ENCODE results near the gene CNTNAP5.

Gene CNTNAP5

GRCh38 chr2:124065636-124066035, 40.5 kb downstream of the CNTNAP5 start:
- H3K4me1 ChIP-seq (ENCODE audit: control insufficient read depth, insufficient read depth, low read length): no peaks in the 10 kb centered on the region
- H3K9ac ChIP-seq (ENCODE audit: low read depth, low read length): no peak overlapping the region
- no peak overlapping the region for H3K4me3 ChIP-seq (ENCODE audit: low read depth, low read length)
- no peaks in the 10 kb centered on the region for H3K27me3 ChIP-seq (ENCODE audit: control insufficient read depth, insufficient read depth, low read length)
- no peaks in the 10 kb centered on the region for H3K36me3 ChIP-seq (ENCODE audit: control insufficient read depth, insufficient read depth, low read length)
- H3K9me3 ChIP-seq (ENCODE audit: control insufficient read depth, insufficient read depth, low read length): no peaks in the 10 kb centered on the region

DNA sequence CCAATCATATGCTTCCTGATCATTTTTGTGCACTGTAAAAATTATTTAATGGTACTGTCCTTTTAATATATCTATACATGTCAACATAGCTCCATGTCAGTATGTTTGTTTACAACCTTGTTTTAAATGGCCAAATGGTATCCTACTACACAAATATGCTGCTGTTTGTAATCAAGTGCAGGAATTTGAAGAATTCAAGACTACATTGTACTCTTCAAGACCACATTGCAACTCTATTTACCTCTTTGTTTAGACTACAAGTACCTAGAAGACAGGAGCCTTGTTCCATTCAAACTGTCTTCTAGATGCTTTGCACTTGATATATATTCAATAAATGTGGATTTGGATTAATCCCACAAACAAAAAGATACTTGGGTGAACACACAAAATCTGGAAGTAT, 41.7 kb downstream of the CNTNAP5 start:
- Histone ChIP-seq H3K9ac (ENCODE audit: low read depth, low read length) (no peak overlapping the region), H3K4me1 (ENCODE audit: control insufficient read depth, insufficient read depth, low read length) (no peaks in the 10 kb centered on the region), H3K36me3 (ENCODE audit: control insufficient read depth, insufficient read depth, low read length) (no peaks in the 10 kb centered on the region), H3K27me3 (ENCODE audit: control insufficient read depth, insufficient read depth, low read length) (no peaks in the 10 kb centered on the region), H3K9me3 (ENCODE audit: control insufficient read depth, insufficient read depth, low read length) (no peaks in the 10 kb centered on the region), H3K4me3 (ENCODE audit: low read depth, low read length) (no peak overlapping the region)

DNA sequence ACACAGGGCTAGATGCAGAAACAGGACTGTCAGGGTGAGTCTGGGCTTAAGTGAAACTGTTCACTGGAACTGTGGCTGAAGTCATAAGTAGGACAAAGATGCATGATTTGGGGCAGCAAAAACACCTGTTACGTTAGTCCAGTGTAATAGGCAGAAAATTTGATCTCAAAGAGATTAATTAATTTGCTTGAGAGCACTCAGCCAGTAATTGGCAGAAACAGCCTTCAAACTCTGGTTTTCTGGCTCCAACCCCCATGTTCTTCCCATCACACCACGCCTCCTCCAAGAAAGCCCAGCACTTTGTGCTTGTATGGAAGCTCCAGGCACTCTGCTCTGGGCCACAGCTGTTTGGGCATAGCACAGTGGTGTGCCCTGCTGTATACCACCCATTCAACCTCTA, 54.0 kb downstream of the CNTNAP5 start:
- Histone ChIP-seq H3K9ac (ENCODE audit: low read depth, low read length) (no peak overlapping the region), H3K4me3 (ENCODE audit: low read depth, low read length) (no peak overlapping the region), H3K36me3 (ENCODE audit: control insufficient read depth, insufficient read depth, low read length) (no peaks in the 10 kb centered on the region), H3K9me3 (ENCODE audit: control insufficient read depth, insufficient read depth, low read length) (no peaks in the 10 kb centered on the region), H3K27me3 (ENCODE audit: control insufficient read depth, insufficient read depth, low read length) (no peaks in the 10 kb centered on the region), H3K4me1 (ENCODE audit: control insufficient read depth, insufficient read depth, low read length) (no peaks in the 10 kb centered on the region)

DNA sequence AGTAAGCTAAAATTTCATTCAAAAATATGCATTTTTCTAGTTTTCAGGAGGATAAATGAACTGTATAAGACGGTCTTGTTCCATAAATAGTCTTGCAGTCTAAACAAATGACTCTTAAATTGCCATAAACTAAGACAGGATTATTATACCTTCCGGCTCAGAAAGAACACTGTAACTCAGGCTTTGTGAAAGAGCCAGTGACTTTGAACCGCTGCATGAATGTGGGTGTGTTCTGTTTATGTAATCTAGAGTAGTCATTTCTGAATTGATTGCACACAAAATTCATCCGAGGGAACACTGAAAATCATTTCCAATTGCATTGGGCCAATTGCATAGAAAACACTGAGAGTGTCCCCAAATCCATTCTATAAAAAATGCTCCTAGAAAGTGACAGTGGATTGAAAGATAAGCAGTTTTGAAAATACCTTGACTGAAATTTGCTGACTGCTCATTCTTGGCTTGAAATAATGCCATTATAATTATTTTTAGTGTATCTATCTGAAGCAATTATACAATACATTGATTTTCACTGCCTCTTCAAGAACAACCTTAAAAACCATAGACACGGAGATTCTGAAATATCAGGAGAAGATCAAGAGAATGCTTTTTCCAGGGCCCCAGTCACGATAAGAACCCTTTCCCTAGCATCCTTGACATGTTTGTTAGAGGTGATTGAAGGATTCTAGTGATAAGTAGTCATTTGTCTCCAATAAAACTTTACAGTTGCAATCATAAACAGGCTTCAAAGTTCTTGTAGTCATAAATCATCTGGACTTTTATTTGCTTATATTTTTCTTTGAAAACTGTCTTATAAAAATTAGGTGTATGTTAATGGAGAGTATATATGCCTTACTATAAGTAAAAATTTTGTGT, 55.4 kb downstream of the CNTNAP5 start:
- Histone ChIP-seq H3K4me3 (ENCODE audit: low read depth, low read length) (no peak overlapping the region), H3K9ac (ENCODE audit: low read depth, low read length) (no peak overlapping the region), H3K9me3 (ENCODE audit: control insufficient read depth, insufficient read depth, low read length) (no peaks in the 10 kb centered on the region), H3K4me1 (ENCODE audit: control insufficient read depth, insufficient read depth, low read length) (no peaks in the 10 kb centered on the region), H3K27me3 (ENCODE audit: control insufficient read depth, insufficient read depth, low read length) (no peaks in the 10 kb centered on the region), H3K36me3 (ENCODE audit: control insufficient read depth, insufficient read depth, low read length) (no peaks in the 10 kb centered on the region)

- H3K4me1 ChIP-seq (ENCODE audit: control insufficient read depth, insufficient read depth, low read length): no peaks in the 10 kb centered on the region
- no peak overlapping the region for H3K4me3 ChIP-seq (ENCODE audit: low read depth, low read length)
- H3K27me3 ChIP-seq (ENCODE audit: control insufficient read depth, insufficient read depth, low read length): no peaks in the 10 kb centered on the region
- no peak overlapping the region for H3K9ac ChIP-seq (ENCODE audit: low read depth, low read length)
- H3K36me3 ChIP-seq (ENCODE audit: control insufficient read depth, insufficient read depth, low read length): no peaks in the 10 kb centered on the region
- no peaks in the 10 kb centered on the region for H3K9me3 ChIP-seq (ENCODE audit: control insufficient read depth, insufficient read depth, low read length)
These were observed 56.1 kb downstream of the CNTNAP5 start for GRCh38 chr2:124081154-124081716.

DNA sequence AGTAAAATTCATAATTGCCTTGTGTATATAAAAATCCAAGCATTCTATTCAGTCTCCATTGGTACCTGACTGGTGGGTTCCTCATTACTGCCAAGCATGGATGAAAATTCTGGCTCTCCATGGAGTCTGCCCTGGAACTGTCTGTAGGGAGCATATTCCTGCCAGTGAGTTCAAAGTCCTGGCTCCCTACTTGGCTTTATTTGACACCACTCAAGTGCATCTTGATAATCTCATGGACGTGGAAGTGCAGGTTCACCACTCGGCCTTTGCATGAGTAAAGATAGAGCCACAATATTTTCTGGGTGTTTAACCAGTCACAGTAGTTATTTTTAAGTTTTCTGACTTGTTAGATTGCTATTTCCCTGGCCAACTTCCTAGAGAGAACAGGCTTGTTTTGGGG, 63.5 kb downstream of the CNTNAP5 start:
- Histone ChIP-seq H3K27me3 (ENCODE audit: control insufficient read depth, insufficient read depth, low read length) (no peaks in the 10 kb centered on the region), H3K9me3 (ENCODE audit: control insufficient read depth, insufficient read depth, low read length) (no peaks in the 10 kb centered on the region), H3K9ac (ENCODE audit: low read depth, low read length) (no peak overlapping the region), H3K4me1 (ENCODE audit: control insufficient read depth, insufficient read depth, low read length) (no peaks in the 10 kb centered on the region), H3K4me3 (ENCODE audit: low read depth, low read length) (no peak overlapping the region), H3K36me3 (ENCODE audit: control insufficient read depth, insufficient read depth, low read length) (no peaks in the 10 kb centered on the region)

GRCh38 chr2:124091721-124092120, 66.6 kb downstream of the CNTNAP5 start:
- H3K9ac ChIP-seq (ENCODE audit: low read depth, low read length): no peak overlapping the region
- H3K4me3 ChIP-seq (ENCODE audit: low read depth, low read length): no peak overlapping the region
- no peaks in the 10 kb centered on the region for H3K4me1 ChIP-seq (ENCODE audit: control insufficient read depth, insufficient read depth, low read length)
- no peaks in the 10 kb centered on the region for H3K27me3 ChIP-seq (ENCODE audit: control insufficient read depth, insufficient read depth, low read length)
- no peaks in the 10 kb centered on the region for H3K9me3 ChIP-seq (ENCODE audit: control insufficient read depth, insufficient read depth, low read length)
- H3K36me3 ChIP-seq (ENCODE audit: control insufficient read depth, insufficient read depth, low read length): no peaks in the 10 kb centered on the region

DNA sequence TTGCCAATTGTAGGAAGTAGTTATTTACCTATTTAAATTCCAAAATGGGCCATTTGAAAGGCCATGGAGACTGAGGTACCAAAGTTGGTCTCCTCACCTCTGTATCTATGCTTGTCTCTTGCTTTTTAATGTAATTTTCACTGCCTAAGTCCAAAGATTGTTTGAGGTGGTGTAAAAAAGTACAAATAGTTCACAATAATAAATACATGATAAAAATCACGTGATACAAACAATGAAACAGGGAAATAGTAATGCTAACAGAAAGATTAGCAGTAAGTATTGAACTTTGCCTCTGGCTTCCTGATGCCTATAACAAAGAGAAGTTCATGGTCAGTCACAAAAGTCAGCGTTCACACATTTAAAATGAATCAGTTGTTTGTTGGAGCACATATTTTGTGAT, 67.6 kb downstream of the CNTNAP5 start:
- H3K9me3 ChIP-seq (ENCODE audit: control insufficient read depth, insufficient read depth, low read length): no peaks in the 10 kb centered on the region
- H3K4me1 ChIP-seq (ENCODE audit: control insufficient read depth, insufficient read depth, low read length): no peaks in the 10 kb centered on the region
- H3K9ac ChIP-seq (ENCODE audit: low read depth, low read length): no peak overlapping the region
- H3K36me3 ChIP-seq (ENCODE audit: control insufficient read depth, insufficient read depth, low read length): no peaks in the 10 kb centered on the region
- no peaks in the 10 kb centered on the region for H3K27me3 ChIP-seq (ENCODE audit: control insufficient read depth, insufficient read depth, low read length)
- no peak overlapping the region for H3K4me3 ChIP-seq (ENCODE audit: low read depth, low read length)

DNA sequence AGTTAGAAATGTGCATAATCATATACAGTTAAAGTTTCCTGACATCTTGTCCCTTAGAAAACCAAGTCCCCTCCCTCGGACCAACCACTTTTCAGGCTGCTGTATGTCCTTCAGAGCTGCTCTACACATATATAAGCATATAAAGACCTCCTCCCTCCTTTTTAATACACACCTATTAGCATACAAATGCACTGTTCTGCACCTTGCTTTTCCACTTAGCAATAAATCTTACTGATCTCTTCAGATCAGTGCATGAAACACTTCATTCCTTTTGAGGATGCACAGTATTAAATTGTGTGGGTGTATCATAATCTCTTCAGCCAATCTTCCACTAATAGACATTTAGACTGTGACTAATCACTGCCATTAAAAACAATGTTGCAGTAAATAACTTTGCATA, 79.8 kb downstream of the CNTNAP5 start:
- H3K9ac ChIP-seq (ENCODE audit: low read depth, low read length): no peak overlapping the region
- no peaks in the 10 kb centered on the region for H3K4me1 ChIP-seq (ENCODE audit: control insufficient read depth, insufficient read depth, low read length)

DNA sequence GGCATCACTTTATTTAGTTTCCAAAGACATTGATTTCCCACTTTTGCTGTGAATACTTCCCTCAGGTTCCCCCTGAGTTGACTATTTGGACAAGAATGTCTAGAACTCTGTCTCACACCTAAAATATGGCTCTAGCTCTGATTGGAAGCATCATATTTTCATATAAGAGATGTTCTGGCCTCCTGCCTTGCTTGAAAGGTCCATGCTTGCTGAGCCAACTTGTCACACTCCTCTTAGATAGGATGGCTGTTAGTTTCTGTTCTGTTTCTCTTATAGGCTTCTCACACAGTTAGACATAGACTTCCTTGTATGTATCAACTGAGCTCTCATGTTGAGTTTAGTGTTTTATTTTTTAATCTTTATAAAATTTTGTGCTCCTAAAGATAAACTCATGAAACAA, 87.1 kb downstream of the CNTNAP5 start:
- H3K27me3 ChIP-seq (ENCODE audit: control insufficient read depth, insufficient read depth, low read length): no peaks in the 10 kb centered on the region
- H3K9me3 ChIP-seq (ENCODE audit: control insufficient read depth, insufficient read depth, low read length): no peaks in the 10 kb centered on the region

More for the DNA sequence above, 79.8 kb downstream of the CNTNAP5 start:
- no peaks in the 10 kb centered on the region for H3K9me3 ChIP-seq (ENCODE audit: control insufficient read depth, insufficient read depth, low read length)
- no peaks in the 10 kb centered on the region for H3K27me3 ChIP-seq (ENCODE audit: control insufficient read depth, insufficient read depth, low read length)
- no peaks in the 10 kb centered on the region for H3K36me3 ChIP-seq (ENCODE audit: control insufficient read depth, insufficient read depth, low read length)
- no peak overlapping the region for H3K4me3 ChIP-seq (ENCODE audit: low read depth, low read length)

GRCh38 chr2:124112966-124113365, 87.9 kb downstream of the CNTNAP5 start:
- Histone ChIP-seq H3K4me1 (ENCODE audit: control insufficient read depth, insufficient read depth, low read length) (no peaks in the 10 kb centered on the region), H3K9ac (ENCODE audit: low read depth, low read length) (no peak overlapping the region), H3K4me3 (ENCODE audit: low read depth, low read length) (no peak overlapping the region), H3K36me3 (ENCODE audit: control insufficient read depth, insufficient read depth, low read length) (no peaks in the 10 kb centered on the region), H3K9me3 (ENCODE audit: control insufficient read depth, insufficient read depth, low read length) (no peaks in the 10 kb centered on the region), H3K27me3 (ENCODE audit: control insufficient read depth, insufficient read depth, low read length) (no peaks in the 10 kb centered on the region)

More for the DNA sequence above, 87.1 kb downstream of the CNTNAP5 start:
- Histone ChIP-seq H3K9ac (ENCODE audit: low read depth, low read length) (no peak overlapping the region), H3K4me1 (ENCODE audit: control insufficient read depth, insufficient read depth, low read length) (no peaks in the 10 kb centered on the region), H3K36me3 (ENCODE audit: control insufficient read depth, insufficient read depth, low read length) (no peaks in the 10 kb centered on the region), H3K4me3 (ENCODE audit: low read depth, low read length) (no peak overlapping the region)

DNA sequence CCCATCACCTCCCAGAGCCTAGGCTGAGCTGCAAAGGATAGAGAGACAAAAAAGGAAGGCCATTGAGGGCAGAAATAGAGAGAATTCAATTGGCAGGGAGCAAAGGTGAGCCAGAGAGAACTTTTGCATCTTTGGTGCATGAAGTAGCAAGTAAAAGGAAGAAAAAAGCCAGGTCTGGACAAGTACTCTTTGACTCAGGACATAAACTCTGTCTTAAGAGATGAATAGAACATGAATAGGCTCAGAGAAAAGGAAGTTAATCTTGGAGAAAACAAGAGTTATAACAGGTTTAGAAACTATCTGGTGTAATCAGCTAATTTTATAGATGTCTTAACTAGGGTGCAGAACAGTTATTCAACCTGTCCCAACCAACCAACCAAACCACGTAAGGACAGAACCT, 95.2 kb downstream of the CNTNAP5 start:
- H3K4me3 ChIP-seq (ENCODE audit: low read depth, low read length): no peak overlapping the region
- no peaks in the 10 kb centered on the region for H3K4me1 ChIP-seq (ENCODE audit: control insufficient read depth, insufficient read depth, low read length)
- H3K9me3 ChIP-seq (ENCODE audit: control insufficient read depth, insufficient read depth, low read length): peaks cover 5% of the 10 kb centered on the region
- H3K9ac ChIP-seq (ENCODE audit: low read depth, low read length): no peak overlapping the region
- H3K27me3 ChIP-seq (ENCODE audit: control insufficient read depth, insufficient read depth, low read length): no peaks in the 10 kb centered on the region
- H3K36me3 ChIP-seq (ENCODE audit: control insufficient read depth, insufficient read depth, low read length): no peaks in the 10 kb centered on the region

Data from iPS-15b (cell line).